ENCODE measurements around the gene TAS2R30.
"Not testable (repeated sequence)": the region's sequence is repeated elsewhere in the genome, so short reads cannot be mapped to it uniquely, and the experiment has no call there.

TAS2R30 gene

GRCh38 chr12:11105546-11105945 is 28.9 kb downstream of the TAS2R30 start:
- H3K56ac ChIP-seq (ENCODE audit: low read length), result no peak overlapping the region
- no peaks in the 10 kb centered on the region for H3K4me1 ChIP-seq (ENCODE audit: control insufficient read depth, low read depth, low read length)
- no peaks in the 10 kb centered on the region for H3K36me3 ChIP-seq (ENCODE audit: control insufficient read depth, insufficient read depth, low read length)
- no peaks in the 10 kb centered on the region for H3K27me3 ChIP-seq (ENCODE audit: insufficient read depth, low read length, poor library complexity)
- no peak overlapping the region for H2BK5ac ChIP-seq (ENCODE audit: low read length)
- H3K18ac ChIP-seq (ENCODE audit: low read length), result no peak overlapping the region
- H3K79me1 ChIP-seq (ENCODE audit: low read length), result peaks cover 8% of the 10 kb centered on the region
- H3K4ac ChIP-seq (ENCODE audit: low read depth, low read length), result no peak overlapping the region
- H3K4me3 ChIP-seq (ENCODE audit: low read length), result no peak overlapping the region
- no peak overlapping the region for H3K9ac ChIP-seq (ENCODE audit: low read length)
- no peak overlapping the region for H4K5ac ChIP-seq (ENCODE audit: low read length)
- H3K23ac ChIP-seq (ENCODE audit: low read length), result no peak overlapping the region
- H2BK120ac ChIP-seq (ENCODE audit: low read depth, low read length), result no peak overlapping the region
- no peak overlapping the region for H2BK15ac ChIP-seq (replicated peaks; ENCODE audit: low read depth)
- no CpG with 5 or more reads among the region's 2 CpGs for WGBS (ENCODE audit: extremely low coverage, insufficient coverage, low lambda C conversion rate)
- peaks cover 12% of the 10 kb centered on the region for H3K79me2 ChIP-seq (ENCODE audit: control insufficient read depth, insufficient read depth, low read length)
- DNase-seq, result no peak
- H3K27ac ChIP-seq (ENCODE audit: low read depth, low read length), result no peak overlapping the region
- H4K8ac ChIP-seq (ENCODE audit: low read depth, low read length), result no peak overlapping the region
- H2AK5ac ChIP-seq (ENCODE audit: low read length), result no peak overlapping the region
- H3K4me2 ChIP-seq (ENCODE audit: low read length), result no peak overlapping the region

- not testable (repeated sequence) for H3K79me1 ChIP-seq (ENCODE audit: low read length); DNase-seq; H4K5ac ChIP-seq (ENCODE audit: low read length); H3K56ac ChIP-seq (ENCODE audit: low read length); H3K4ac ChIP-seq (ENCODE audit: low read depth, low read length); H4K8ac ChIP-seq (ENCODE audit: low read depth, low read length); H3K4me2 ChIP-seq (ENCODE audit: low read length); H3K4me1 ChIP-seq (ENCODE audit: control insufficient read depth, low read depth, low read length); H3K9ac ChIP-seq (ENCODE audit: low read length); H3K27ac ChIP-seq (ENCODE audit: low read depth, low read length); H2AK5ac ChIP-seq (ENCODE audit: low read length); H3K36me3 ChIP-seq (ENCODE audit: control insufficient read depth, insufficient read depth, low read length); H2BK120ac ChIP-seq (ENCODE audit: low read depth, low read length); H3K18ac ChIP-seq (ENCODE audit: low read length); H3K27me3 ChIP-seq (ENCODE audit: insufficient read depth, low read length, poor library complexity); H3K23ac ChIP-seq (ENCODE audit: low read length); H3K4me3 ChIP-seq (ENCODE audit: low read length); H2BK15ac ChIP-seq (replicated peaks; ENCODE audit: low read depth); H3K79me2 ChIP-seq (ENCODE audit: control insufficient read depth, insufficient read depth, low read length); H2BK5ac ChIP-seq (ENCODE audit: low read length)
- no CpG with 5 or more reads among the region's 2 CpGs for WGBS (ENCODE audit: extremely low coverage, insufficient coverage, low lambda C conversion rate)
These were observed 39.5 kb downstream of the TAS2R30 start for GRCh38 chr12:11094910-11095309.

- Histone ChIP-seq H3K79me2 (ENCODE audit: control insufficient read depth, insufficient read depth, low read length) (no peaks in the 10 kb centered on the region), H3K9ac (ENCODE audit: low read length) (no peak within 1 kb of the TSS), H3K36me3 (ENCODE audit: control insufficient read depth, insufficient read depth, low read length) (no peaks in the 10 kb centered on the region), H3K4ac (ENCODE audit: low read depth, low read length) (no peak within 1 kb of the TSS), H3K56ac (ENCODE audit: low read length) (no peak within 1 kb of the TSS), H3K18ac (ENCODE audit: low read length) (no peak within 1 kb of the TSS), H4K8ac (ENCODE audit: low read depth, low read length) (no peak within 1 kb of the TSS), H3K79me1 (ENCODE audit: low read length) (no peaks in the 10 kb centered on the region), H3K27me3 (ENCODE audit: insufficient read depth, low read length, poor library complexity) (no peaks in the 10 kb centered on the region), H4K5ac (ENCODE audit: low read length) (no peak within 1 kb of the TSS), H3K27ac (ENCODE audit: low read depth, low read length) (no peak within 1 kb of the TSS), H3K23ac (ENCODE audit: low read length) (no peak within 1 kb of the TSS), H3K4me3 (ENCODE audit: low read length) (no peak within 1 kb of the TSS), H2BK15ac (replicated peaks; ENCODE audit: low read depth) (no peak within 1 kb of the TSS), H2AK5ac (ENCODE audit: low read length) (no peak within 1 kb of the TSS), H3K4me2 (ENCODE audit: low read length) (no peak within 1 kb of the TSS), H2BK120ac (ENCODE audit: low read depth, low read length) (no peak within 1 kb of the TSS), H3K4me1 (ENCODE audit: control insufficient read depth, low read depth, low read length) (no peaks in the 10 kb centered on the region), H2BK5ac (ENCODE audit: low read length) (no peak within 1 kb of the TSS)
- no CpG with 5 or more reads among the region's 6 CpGs for WGBS (ENCODE audit: extremely low coverage, insufficient coverage, low lambda C conversion rate)
- no peak for DNase-seq
These were observed 42.3 kb downstream of the TAS2R30 start, which contains the start of gene TAS2R43 for GRCh38 chr12:11092128-11092527. TAS2R43 (minus strand) TSS chr12:11092313; CDS start chr12:11092229, 84 bp downstream.

DNA sequence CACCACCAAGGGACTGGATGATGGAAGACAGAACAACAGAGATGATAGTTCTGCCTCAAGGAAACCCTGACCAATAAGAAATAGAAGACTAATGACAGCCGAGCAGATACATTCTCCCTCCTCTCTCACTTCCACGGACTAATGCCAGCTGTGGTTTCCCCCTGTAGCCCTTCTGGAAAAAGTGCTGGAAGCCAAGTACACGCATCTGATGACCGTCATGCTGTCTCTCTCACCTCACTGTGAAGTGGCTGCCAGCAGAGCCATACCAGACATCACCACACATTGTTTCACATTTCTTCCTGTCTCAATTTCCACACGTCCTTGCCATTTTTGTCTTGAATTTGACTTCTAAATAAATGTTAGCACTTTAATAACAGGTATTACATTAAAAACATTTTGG is 45.2 kb downstream of the TAS2R30 start:
- H3K4me1 ChIP-seq (ENCODE audit: control insufficient read depth, low read depth, low read length), result no peaks in the 10 kb centered on the region
- no peak overlapping the region for H3K56ac ChIP-seq (ENCODE audit: low read length)
- no peak overlapping the region for H3K4me2 ChIP-seq (ENCODE audit: low read length)
- H3K79me2 ChIP-seq (ENCODE audit: control insufficient read depth, insufficient read depth, low read length), result no peaks in the 10 kb centered on the region
- no peak overlapping the region for H2BK15ac ChIP-seq (replicated peaks; ENCODE audit: low read depth)
- H4K5ac ChIP-seq (ENCODE audit: low read length), result no peak overlapping the region
- no peak overlapping the region for H3K9ac ChIP-seq (ENCODE audit: low read length)
- H3K36me3 ChIP-seq (ENCODE audit: control insufficient read depth, insufficient read depth, low read length), result no peaks in the 10 kb centered on the region
- no peak overlapping the region for H2BK120ac ChIP-seq (ENCODE audit: low read depth, low read length)
- H2AK5ac ChIP-seq (ENCODE audit: low read length), result no peak overlapping the region
- DNase-seq, result no peak
- H3K23ac ChIP-seq (ENCODE audit: low read length), result no peak overlapping the region
- H3K4ac ChIP-seq (ENCODE audit: low read depth, low read length), result no peak overlapping the region
- H3K27ac ChIP-seq (ENCODE audit: low read depth, low read length), result no peak overlapping the region
- H3K4me3 ChIP-seq (ENCODE audit: low read length), result no peak overlapping the region
- no peak overlapping the region for H2BK5ac ChIP-seq (ENCODE audit: low read length)
- no CpG with 5 or more reads among the region's 5 CpGs for WGBS (ENCODE audit: extremely low coverage, insufficient coverage, low lambda C conversion rate)
- H3K79me1 ChIP-seq (ENCODE audit: low read length), result no peaks in the 10 kb centered on the region
- H4K8ac ChIP-seq (ENCODE audit: low read depth, low read length), result no peak overlapping the region
- H3K27me3 ChIP-seq (ENCODE audit: insufficient read depth, low read length, poor library complexity), result no peaks in the 10 kb centered on the region
- no peak overlapping the region for H3K18ac ChIP-seq (ENCODE audit: low read length)

- Histone ChIP-seq H2BK5ac (ENCODE audit: low read length) (no peak overlapping the region), H4K5ac (ENCODE audit: low read length) (no peak overlapping the region), H3K4me3 (ENCODE audit: low read length) (no peak overlapping the region), H2AK5ac (ENCODE audit: low read length) (no peak overlapping the region), H3K4me1 (ENCODE audit: control insufficient read depth, low read depth, low read length) (no peaks in the 10 kb centered on the region), H3K56ac (ENCODE audit: low read length) (no peak overlapping the region), H3K27me3 (ENCODE audit: insufficient read depth, low read length, poor library complexity) (no peaks in the 10 kb centered on the region), H2BK15ac (replicated peaks; ENCODE audit: low read depth) (no peak overlapping the region), H3K23ac (ENCODE audit: low read length) (no peak overlapping the region), H3K18ac (ENCODE audit: low read length) (no peak overlapping the region), H2BK120ac (ENCODE audit: low read depth, low read length) (no peak overlapping the region), H3K36me3 (ENCODE audit: control insufficient read depth, insufficient read depth, low read length) (no peaks in the 10 kb centered on the region), H3K79me1 (ENCODE audit: low read length) (no peaks in the 10 kb centered on the region), H3K4ac (ENCODE audit: low read depth, low read length) (no peak overlapping the region), H4K8ac (ENCODE audit: low read depth, low read length) (no peak overlapping the region), H3K27ac (ENCODE audit: low read depth, low read length) (no peak overlapping the region), H3K4me2 (ENCODE audit: low read length) (no peak overlapping the region), H3K79me2 (ENCODE audit: control insufficient read depth, insufficient read depth, low read length) (no peaks in the 10 kb centered on the region), H3K9ac (ENCODE audit: low read length) (no peak overlapping the region)
- WGBS (ENCODE audit: extremely low coverage, insufficient coverage, low lambda C conversion rate), result no CpG with 5 or more reads among the region's 3 CpGs
- no peak for DNase-seq
These were observed 49.0 kb downstream of the TAS2R30 start for GRCh38 chr12:11085419-11085818.
